Neural cell (in vitro differentiated cells): ENCODE data around the gene IL6R. TPM values are rescaled to one million over a fixed set of nuclear protein-coding genes. Genes with fewer than 3 reads are reported as not detected.
"Not testable (repeated sequence)": the region's sequence is repeated elsewhere in the genome, so short reads cannot be mapped to it uniquely, and the experiment has no call there.

Experiments
- H2AFZ ChIP-seq: fragments of 200-600, 300-800 bp; sonication (generic), shearing (Covaris generic); 2 replicates; pipeline ENCODE4 v1.6.0; 2014; ENCODE audit warnings: low read depth, mild to moderate bottlenecking, antibody characterized with exemption, low read length, moderate library complexity
- H3F3A ChIP-seq: fragments of 200-600 bp; shearing (Covaris generic); 2 replicates; pipeline ENCODE4 v1.6.1; 2016; ENCODE audit warnings: mild to moderate bottlenecking, moderate library complexity, mixed read lengths, antibody characterized with exemption, low read length; ENCODE audit not compliant: insufficient read depth, poor library complexity, severe bottlenecking
- H3K27ac ChIP-seq: fragments of 200-600, 300-800 bp; sonication (generic), shearing (Covaris generic); 2 replicates; pipeline ENCODE4 v1.5.1; 2014; ENCODE audit warnings: mild to moderate bottlenecking, low read length, moderate library complexity
- H3K27me3 ChIP-seq: fragments of 300-800, 200-600 bp; sonication (generic), shearing (Covaris generic); 2 replicates; pipeline ENCODE4 v1.6.0; 2014; ENCODE audit warnings: mild to moderate bottlenecking, low read depth, low read length, moderate library complexity; ENCODE audit not compliant: insufficient read depth
- H3K36me3 ChIP-seq: fragments of 300-800, 200-600 bp; sonication (generic), shearing (Covaris generic); 2 replicates; pipeline ENCODE4 v1.5.1; 2014; ENCODE audit warnings: mild to moderate bottlenecking, antibody characterized with exemption, low read length, moderate library complexity; ENCODE audit not compliant: insufficient read depth
- H3K4me2 ChIP-seq: fragments of 300-800, 200-600 bp; sonication (generic), shearing (Covaris generic); 2 replicates; pipeline ENCODE4 v1.6.0; 2014; ENCODE audit warnings: mild to moderate bottlenecking, low read length
- H3K4me3 ChIP-seq: fragments of 300-800, 200-600 bp; sonication (generic), shearing (Covaris generic); 2 replicates; pipeline ENCODE4 v1.5.1; 2014; ENCODE audit warnings: mild to moderate bottlenecking, low read length, moderate library complexity
- H3K79me2 ChIP-seq: fragments of 200-600 bp; shearing (Covaris generic); replicated peaks from 2 replicates; pipeline ENCODE4 v1.6.0; 2014; ENCODE audit warnings: mild to moderate bottlenecking, low read length, moderate library complexity; ENCODE audit not compliant: insufficient read depth
- H3K9ac ChIP-seq: fragments of 300-800, 200-600 bp; sonication (generic), shearing (Covaris generic); 2 replicates; pipeline ENCODE4 v1.6.1; 2016; ENCODE audit warnings: mild to moderate bottlenecking, low read length, mixed read lengths
- H3K9me2 ChIP-seq: fragments of 200-600 bp; shearing (Covaris generic); 2 replicates; pipeline ENCODE4 v1.6.1; 2016; ENCODE audit warnings: mild to moderate bottlenecking, low read length, mixed read lengths; ENCODE audit not compliant: insufficient read depth
- H3K9me3 ChIP-seq: fragments of 200-600, 300-800 bp; sonication (generic), shearing (Covaris generic); 2 replicates; pipeline ENCODE4 v1.6.1; 2016; ENCODE audit warnings: mild to moderate bottlenecking, mixed run types, low read length, moderate library complexity, mixed read lengths
- H4K20me1 ChIP-seq: fragments of 200-600 bp; shearing (Covaris generic); 2 replicates; pipeline ENCODE4 v1.6.1; 2016; ENCODE audit warnings: mild to moderate bottlenecking, mixed run types; ENCODE audit not compliant: insufficient read depth
- EP300 ChIP-seq: fragments of 450-650 bp; conservative IDR thresholded peaks from 2 replicates; pipeline ENCODE4 v1.6.1; 2014; ENCODE audit warnings: antibody characterized with exemption, mild to moderate bottlenecking, moderate library complexity; ENCODE audit not compliant: poor library complexity, severe bottlenecking
- EZH2 ChIP-seq: fragments of 200-600, 300-800 bp; shearing (Covaris generic), sonication (generic); IDR thresholded peaks from 2 replicates; pipeline ENCODE4 v1.6.1; 2014; ENCODE audit warnings: antibody characterized with exemption, low read length, borderline replicate concordance, mild to moderate bottlenecking; ENCODE audit not compliant: insufficient read depth, poor library complexity, severe bottlenecking
- MXI1 ChIP-seq: fragments of 450-650 bp; conservative IDR thresholded peaks from 2 replicates; pipeline ENCODE4 v1.6.1; 2014; ENCODE audit warnings: antibody characterized with exemption, mild to moderate bottlenecking; ENCODE audit not compliant: poor library complexity, severe bottlenecking
- POLR2AphosphoS5 ChIP-seq: IDR thresholded peaks from 2 replicates; pipeline ENCODE4 v1.6.1; 2012
- RAD21 ChIP-seq: fragments of 450-650 bp; conservative IDR thresholded peaks from 2 replicates; pipeline ENCODE4 v1.6.1; 2014; ENCODE audit warnings: antibody characterized with exemption, mild to moderate bottlenecking, moderate library complexity
- SMC3 ChIP-seq: fragments of 450-650 bp; conservative IDR thresholded peaks from 2 replicates; pipeline ENCODE4 v1.6.1; 2014; ENCODE audit warnings: antibody characterized with exemption, mild to moderate bottlenecking, moderate library complexity; ENCODE audit not compliant: poor library complexity
- TAF1 ChIP-seq: IDR thresholded peaks from 2 replicates; pipeline ENCODE4 v1.6.1; 2012; ENCODE audit warnings: low read depth
- polyA plus RNA-seq: library from polyadenylated mRNA; depleted of rRNA; stranded (reverse); fragments of >200 nt; gene quantifications from 2 replicates; pipeline ENCODE4 v1.2.3, GENCODE V29; 2014
- TF ChIP-seq, protein P1 (sequence below): IDR thresholded peaks from 2 replicates; pipeline ENCODE4 v1.6.1; 2012; ENCODE audit warnings: borderline replicate concordance
- TF ChIP-seq, protein P2 (sequence below): fragments of 450-650 bp; IDR thresholded peaks from 2 replicates; pipeline ENCODE4 v1.5.1; 2014; ENCODE audit warnings: antibody characterized with exemption, mild to moderate bottlenecking, moderate library complexity; ENCODE audit not compliant: poor library complexity, severe bottlenecking

Gene IL6R
- polyA plus RNA-seq, 1 donor from 2014 or later, result not detected

DNA sequence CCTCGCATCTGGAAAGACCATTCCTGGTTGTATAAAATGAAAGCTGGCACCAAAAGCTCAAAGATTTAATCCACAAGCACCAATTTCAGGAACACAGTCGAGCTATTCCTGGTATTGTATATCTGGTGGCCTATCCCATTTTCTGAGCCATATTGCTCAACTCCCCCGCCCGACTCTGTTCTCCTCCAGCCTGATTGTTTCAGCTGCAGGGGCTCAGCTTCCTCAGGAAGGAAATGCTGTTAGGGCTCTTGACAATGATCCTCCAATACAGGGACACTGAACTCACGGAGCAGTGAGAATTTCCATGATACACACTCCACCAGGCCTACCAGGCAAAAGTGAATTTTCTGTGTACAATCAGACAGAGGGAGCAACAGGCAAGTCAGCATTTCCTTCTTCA is 80.0 kb downstream of the IL6R start:
- Histone ChIP-seq H3K79me2 (no peaks in the 10 kb centered on the region), H3K36me3 (no peaks in the 10 kb centered on the region)

DNA sequence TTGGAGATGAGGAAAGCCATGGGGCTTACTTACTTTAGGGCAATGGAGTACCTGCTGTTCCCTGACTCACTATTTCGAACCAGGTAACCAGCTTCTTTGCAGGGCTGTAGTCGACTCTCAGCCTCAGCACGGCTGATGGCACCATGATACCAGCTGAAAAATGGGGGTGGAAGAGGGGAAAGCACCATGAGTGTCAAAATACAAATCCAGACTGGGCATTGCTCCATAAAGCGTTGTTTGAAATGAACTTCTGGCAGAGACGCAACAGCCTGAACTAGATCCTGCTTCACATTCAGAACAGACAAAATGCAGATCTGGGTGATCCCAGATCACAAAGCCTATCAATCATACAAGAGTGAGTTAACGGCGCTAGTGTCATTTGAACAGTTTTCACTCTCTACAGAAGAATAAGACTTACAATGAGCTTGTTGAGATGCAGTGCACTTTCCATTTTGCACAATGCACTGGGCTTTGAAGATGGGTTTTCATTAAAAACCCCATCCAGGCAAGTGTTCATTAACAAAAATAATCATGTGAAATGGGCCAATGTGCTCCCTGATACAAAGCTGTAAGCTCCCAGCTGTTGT is 80.9 kb downstream of the IL6R start:
- Histone ChIP-seq H2AFZ (no peak overlapping the region), H3K9me2 (no peaks in the 10 kb centered on the region), H3K4me2 (no peak overlapping the region), H3K9me3 (no peaks in the 10 kb centered on the region), H3K27ac (no peak overlapping the region), H3F3A (no peaks in the 10 kb centered on the region), H3K9ac (no peak overlapping the region), H3K4me3 (no peak overlapping the region), H3K27me3 (no peaks in the 10 kb centered on the region), H4K20me1 (no peaks in the 10 kb centered on the region), H3K36me3 (no peaks in the 10 kb centered on the region), H3K79me2 (no peaks in the 10 kb centered on the region)
- TF ChIP-seq EZH2, result no peak
- TF ChIP-seq, protein P1, sequence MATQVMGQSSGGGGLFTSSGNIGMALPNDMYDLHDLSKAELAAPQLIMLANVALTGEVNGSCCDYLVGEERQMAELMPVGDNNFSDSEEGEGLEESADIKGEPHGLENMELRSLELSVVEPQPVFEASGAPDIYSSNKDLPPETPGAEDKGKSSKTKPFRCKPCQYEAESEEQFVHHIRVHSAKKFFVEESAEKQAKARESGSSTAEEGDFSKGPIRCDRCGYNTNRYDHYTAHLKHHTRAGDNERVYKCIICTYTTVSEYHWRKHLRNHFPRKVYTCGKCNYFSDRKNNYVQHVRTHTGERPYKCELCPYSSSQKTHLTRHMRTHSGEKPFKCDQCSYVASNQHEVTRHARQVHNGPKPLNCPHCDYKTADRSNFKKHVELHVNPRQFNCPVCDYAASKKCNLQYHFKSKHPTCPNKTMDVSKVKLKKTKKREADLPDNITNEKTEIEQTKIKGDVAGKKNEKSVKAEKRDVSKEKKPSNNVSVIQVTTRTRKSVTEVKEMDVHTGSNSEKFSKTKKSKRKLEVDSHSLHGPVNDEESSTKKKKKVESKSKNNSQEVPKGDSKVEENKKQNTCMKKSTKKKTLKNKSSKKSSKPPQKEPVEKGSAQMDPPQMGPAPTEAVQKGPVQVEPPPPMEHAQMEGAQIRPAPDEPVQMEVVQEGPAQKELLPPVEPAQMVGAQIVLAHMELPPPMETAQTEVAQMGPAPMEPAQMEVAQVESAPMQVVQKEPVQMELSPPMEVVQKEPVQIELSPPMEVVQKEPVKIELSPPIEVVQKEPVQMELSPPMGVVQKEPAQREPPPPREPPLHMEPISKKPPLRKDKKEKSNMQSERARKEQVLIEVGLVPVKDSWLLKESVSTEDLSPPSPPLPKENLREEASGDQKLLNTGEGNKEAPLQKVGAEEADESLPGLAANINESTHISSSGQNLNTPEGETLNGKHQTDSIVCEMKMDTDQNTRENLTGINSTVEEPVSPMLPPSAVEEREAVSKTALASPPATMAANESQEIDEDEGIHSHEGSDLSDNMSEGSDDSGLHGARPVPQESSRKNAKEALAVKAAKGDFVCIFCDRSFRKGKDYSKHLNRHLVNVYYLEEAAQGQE, result no peak
- TF ChIP-seq EP300, result no peak
- no peak for TF ChIP-seq POLR2AphosphoS5
- TF ChIP-seq TAF1, result no peak
- no peak for TF ChIP-seq RAD21
- TF ChIP-seq, protein P2, sequence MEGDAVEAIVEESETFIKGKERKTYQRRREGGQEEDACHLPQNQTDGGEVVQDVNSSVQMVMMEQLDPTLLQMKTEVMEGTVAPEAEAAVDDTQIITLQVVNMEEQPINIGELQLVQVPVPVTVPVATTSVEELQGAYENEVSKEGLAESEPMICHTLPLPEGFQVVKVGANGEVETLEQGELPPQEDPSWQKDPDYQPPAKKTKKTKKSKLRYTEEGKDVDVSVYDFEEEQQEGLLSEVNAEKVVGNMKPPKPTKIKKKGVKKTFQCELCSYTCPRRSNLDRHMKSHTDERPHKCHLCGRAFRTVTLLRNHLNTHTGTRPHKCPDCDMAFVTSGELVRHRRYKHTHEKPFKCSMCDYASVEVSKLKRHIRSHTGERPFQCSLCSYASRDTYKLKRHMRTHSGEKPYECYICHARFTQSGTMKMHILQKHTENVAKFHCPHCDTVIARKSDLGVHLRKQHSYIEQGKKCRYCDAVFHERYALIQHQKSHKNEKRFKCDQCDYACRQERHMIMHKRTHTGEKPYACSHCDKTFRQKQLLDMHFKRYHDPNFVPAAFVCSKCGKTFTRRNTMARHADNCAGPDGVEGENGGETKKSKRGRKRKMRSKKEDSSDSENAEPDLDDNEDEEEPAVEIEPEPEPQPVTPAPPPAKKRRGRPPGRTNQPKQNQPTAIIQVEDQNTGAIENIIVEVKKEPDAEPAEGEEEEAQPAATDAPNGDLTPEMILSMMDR, result no peak
- TF ChIP-seq SMC3, result no peak
- TF ChIP-seq MXI1, result no peak

More for the DNA sequence above, 80.0 kb downstream of the IL6R start:
- H3K4me2 ChIP-seq, result no peak overlapping the region
- TF ChIP-seq POLR2AphosphoS5 (no peak), RAD21 (no peak), MXI1 (no peak), EP300 (no peak), SMC3 (no peak)
- TF ChIP-seq, protein P2, result no peak
- no peak overlapping the region for H2AFZ ChIP-seq
- no peaks in the 10 kb centered on the region for H3K9me3 ChIP-seq
- no peaks in the 10 kb centered on the region for H3K27me3 ChIP-seq
- no peak overlapping the region for H3K4me3 ChIP-seq
- no peaks in the 10 kb centered on the region for H3F3A ChIP-seq
- no peak overlapping the region for H3K27ac ChIP-seq
- no peaks in the 10 kb centered on the region for H3K9me2 ChIP-seq
- H4K20me1 ChIP-seq, result no peaks in the 10 kb centered on the region
- no peak overlapping the region for H3K9ac ChIP-seq

DNA sequence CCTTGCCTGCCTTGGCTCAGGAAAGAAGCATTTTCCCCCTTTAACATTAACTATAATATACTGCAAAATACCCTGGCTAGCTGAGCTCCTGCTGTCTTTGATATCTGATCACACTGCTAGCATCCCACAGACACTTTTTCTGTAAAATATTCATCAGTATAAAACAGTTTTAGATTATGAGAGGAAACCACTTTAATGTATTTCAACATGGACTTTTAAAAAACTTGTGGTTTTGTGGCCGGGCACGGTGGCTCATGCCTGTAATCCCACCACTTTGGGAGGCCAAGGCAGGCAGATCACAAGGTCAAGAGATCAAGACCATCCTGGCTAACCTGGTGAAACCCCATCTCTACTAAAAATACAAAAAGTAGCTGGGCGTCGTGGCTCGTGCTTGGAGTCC is 81.6 kb downstream of the IL6R start:
- not testable (repeated sequence) for H3K27ac ChIP-seq

More for the DNA sequence above, 81.6 kb downstream of the IL6R start:
- not testable (repeated sequence) for H3K4me2 ChIP-seq, H3K9ac ChIP-seq, H3K9me2 ChIP-seq, H3K36me3 ChIP-seq, H3K79me2 ChIP-seq, H3K4me3 ChIP-seq, H4K20me1 ChIP-seq, H3K27me3 ChIP-seq, H3K9me3 ChIP-seq, H3F3A ChIP-seq, H2AFZ ChIP-seq
